GM23338 (cell line): ENCODE results near the gene OPN4. TPM values are rescaled to one million over a fixed set of nuclear protein-coding genes. Genes with fewer than 3 reads are reported as not detected.
A peak's percentile ranks its signal among the peaks of the same experiment; 100 is the strongest.

Source experiments
- ATAC-seq: fragments of 200-7000 bp; cut with Tn5 transposase; 3 replicates; pipeline ENCODE4 v1.9.1; 2020
- DNase-seq: peaks from one replicate; pipeline ENCODE4 v3.0.0-alpha.2; 2015; ENCODE audit warnings: low spot score
- H2AFZ ChIP-seq: fragments of 200-600 bp; sonication (generic); 2 replicates; pipeline ENCODE4 v1.8.0; 2016; ENCODE audit warnings: antibody characterized with exemption, mild to moderate bottlenecking, moderate library complexity
- H3F3A ChIP-seq: fragments of 200-600 bp; sonication (generic); replicated peaks from 2 replicates; pipeline ENCODE4 v1.8.0; 2017; ENCODE audit warnings: antibody characterized with exemption, mixed run types, low read depth
- H3K27ac ChIP-seq: fragments of 200-600 bp; sonication (generic); 2 replicates; pipeline ENCODE4 v1.6.1; 2016; ENCODE audit warnings: low read depth
- H3K27me3 ChIP-seq: fragments of 200-600 bp; sonication (generic); 2 replicates; pipeline ENCODE4 v1.8.0; 2016; ENCODE audit warnings: mild to moderate bottlenecking, mixed run types, moderate library complexity; ENCODE audit not compliant: insufficient read depth
- H3K36me3 ChIP-seq: fragments of 200-600 bp; sonication (generic); 2 replicates; pipeline ENCODE4 v1.8.0; 2016; ENCODE audit warnings: mild to moderate bottlenecking; ENCODE audit not compliant: insufficient read depth
- H3K4me1 ChIP-seq: fragments of 200-600 bp; sonication (generic); 2 replicates; pipeline ENCODE4 v1.8.0; 2016; ENCODE audit warnings: mild to moderate bottlenecking, moderate library complexity; ENCODE audit not compliant: insufficient read depth
- H3K4me2 ChIP-seq: fragments of 200-600 bp; sonication (generic); 2 replicates; pipeline ENCODE4 v1.7.1; 2017; ENCODE audit warnings: mixed run types
- H3K4me3 ChIP-seq: fragments of 200-600 bp; sonication (generic); 2 replicates; pipeline ENCODE4 v1.6.1; 2016; ENCODE audit warnings: mixed run types
- H3K79me2 ChIP-seq: fragments of 200-600 bp; sonication (generic); replicated peaks from 2 replicates; pipeline ENCODE4 v1.8.0; 2017; ENCODE audit warnings: mild to moderate bottlenecking; ENCODE audit not compliant: insufficient read depth
- H3K9me2 ChIP-seq: fragments of 200-600 bp; sonication (generic); 2 replicates; pipeline ENCODE4 v1.8.0; 2017; ENCODE audit not compliant: insufficient read depth
- H4K20me1 ChIP-seq: fragments of 200-600 bp; sonication (generic); replicated peaks from 2 replicates; pipeline ENCODE4 v1.8.0; 2017; ENCODE audit warnings: mild to moderate bottlenecking; ENCODE audit not compliant: insufficient read depth
- H3K27ac Mint-ChIP-seq: 2 replicates; pipeline ENCODE4 v1.8.0; 2020; ENCODE audit warnings: inconsistent platforms, mild to moderate bottlenecking, moderate library complexity, mixed read lengths
- H3K27me3 Mint-ChIP-seq: 3 replicates; pipeline ENCODE4 v1.8.0; 2022; ENCODE audit warnings: low read depth, mild to moderate bottlenecking, moderate library complexity, mixed read lengths, inconsistent platforms; ENCODE audit not compliant: insufficient read depth, poor library complexity
- H3K36me3 Mint-ChIP-seq: 3 replicates; pipeline ENCODE4 v1.8.0; 2021; ENCODE audit warnings: low read depth, mild to moderate bottlenecking, inconsistent platforms, moderate library complexity, mixed read lengths
- H3K4me1 Mint-ChIP-seq: 3 replicates; pipeline ENCODE4 v1.8.0; 2020; ENCODE audit warnings: mild to moderate bottlenecking, inconsistent platforms, mixed read lengths
- H3K4me3 Mint-ChIP-seq: 3 replicates; pipeline ENCODE4 v1.8.0; 2021; ENCODE audit warnings: moderate library complexity, mild to moderate bottlenecking, inconsistent platforms, mixed read lengths
- H3K9me3 Mint-ChIP-seq: 3 replicates; pipeline ENCODE4 v1.8.0; 2020; ENCODE audit warnings: moderate library complexity, mild to moderate bottlenecking, inconsistent platforms, mixed read lengths
- CREB1 ChIP-seq: fragments of 250-450 bp; sonication (Bioruptor Pico); IDR thresholded peaks from 2 replicates; pipeline ENCODE4 v1.5.0; 2020; ENCODE audit warnings: low read depth, mild to moderate bottlenecking, moderate library complexity
- CTCF ChIP-seq, 2 experiments: fragments of 200-600 bp in 1 of 2; sonication (generic) in 1 of 2; conservative IDR thresholded peaks; 2 replicates each; pipeline versions ENCODE4 v1.5.1 to v1.6.1; 2016 to 2017; ENCODE audit warnings: antibody characterized with exemption in 2 of 2, low read depth in 2 of 2, mild to moderate bottlenecking in 2 of 2, moderate library complexity in 1 of 2
- EZH2 ChIP-seq: fragments of 200-600 bp; sonication (generic); IDR thresholded peaks from one replicate; pipeline ENCODE4 v1.8.0; 2017; ENCODE audit warnings: antibody characterized with exemption, mild to moderate bottlenecking, low read depth; ENCODE audit not compliant: unreplicated experiment
- REST ChIP-seq: IDR thresholded peaks from one replicate; pipeline ENCODE4 v1.6.1; 2018; ENCODE audit warnings: antibody characterized with exemption; ENCODE audit not compliant: unreplicated experiment
- ZNF114 ChIP-seq: fragments of 250-450 bp; sonication (Bioruptor Pico); IDR thresholded peaks from 2 replicates; pipeline ENCODE4 v1.5.0; 2020; ENCODE audit warnings: mild to moderate bottlenecking, moderate library complexity
- polyA plus RNA-seq: library from polyadenylated mRNA; unstranded; fragments of >200 nt; fragmentation: Nextera tagmentation; extraction: Ambion mirVana; gene quantifications from 2 replicates; pipeline ENCODE4 v1.2.1, GENCODE V29; 2016
- total RNA-seq: library from RNA; depleted of rRNA; stranded (reverse); fragments of >200 nt; shearing (Covaris generic); gene quantifications from 2 replicates; pipeline ENCODE4 v1.2.3, GENCODE V29; 2014
- TF ChIP-seq, protein P1 (sequence below): fragments of 250-450 bp; sonication (Bioruptor Pico); IDR thresholded peaks from 2 replicates; pipeline ENCODE4 v1.5.0; 2020; ENCODE audit warnings: mild to moderate bottlenecking, moderate library complexity
- TF ChIP-seq, protein P2 (sequence below): IDR thresholded peaks from 2 replicates; pipeline ENCODE4 v1.6.1; 2016; ENCODE audit warnings: antibody characterized with exemption

Gene OPN4
- total and polyA plus RNA-seq, 2 experiments from 2014 or later = not detected

GRCh38 chr10:86693275-86693674 lies 38.9 kb downstream of the OPN4 start:
- H3K27ac ChIP-seq = no peak overlapping the region
- no peaks in the 10 kb centered on the region for H3K27me3 ChIP-seq
- no peak overlapping the region for H3K4me3 ChIP-seq
- no peaks in the 10 kb centered on the region for H3K9me2 ChIP-seq
- ATAC-seq (peak; percentile 7), DNase-seq (no peak)
- H3F3A ChIP-seq = 0 out of 2 replicates have a peak, but pooled peaks cover 3% of the 10 kb centered on the region
- no peaks in the 10 kb centered on the region for H3K79me2 ChIP-seq
- Mint-ChIP-seq H3K4me1 (peaks cover 38% of the 10 kb centered on the region), H3K36me3 (no peaks in the 10 kb centered on the region), H3K27ac (no peak overlapping the region), H3K4me3 (no peak overlapping the region), H3K9me3 (no peaks in the 10 kb centered on the region), H3K27me3 (peaks cover 21% of the 10 kb centered on the region)
- H3K4me2 ChIP-seq = no peak overlapping the region
- peaks cover 10% of the 10 kb centered on the region for H3K4me1 ChIP-seq
- peak overlapping the region; percentile 86 for H2AFZ ChIP-seq
- no peaks in the 10 kb centered on the region for H3K36me3 ChIP-seq
- TF ChIP-seq, protein P1, sequence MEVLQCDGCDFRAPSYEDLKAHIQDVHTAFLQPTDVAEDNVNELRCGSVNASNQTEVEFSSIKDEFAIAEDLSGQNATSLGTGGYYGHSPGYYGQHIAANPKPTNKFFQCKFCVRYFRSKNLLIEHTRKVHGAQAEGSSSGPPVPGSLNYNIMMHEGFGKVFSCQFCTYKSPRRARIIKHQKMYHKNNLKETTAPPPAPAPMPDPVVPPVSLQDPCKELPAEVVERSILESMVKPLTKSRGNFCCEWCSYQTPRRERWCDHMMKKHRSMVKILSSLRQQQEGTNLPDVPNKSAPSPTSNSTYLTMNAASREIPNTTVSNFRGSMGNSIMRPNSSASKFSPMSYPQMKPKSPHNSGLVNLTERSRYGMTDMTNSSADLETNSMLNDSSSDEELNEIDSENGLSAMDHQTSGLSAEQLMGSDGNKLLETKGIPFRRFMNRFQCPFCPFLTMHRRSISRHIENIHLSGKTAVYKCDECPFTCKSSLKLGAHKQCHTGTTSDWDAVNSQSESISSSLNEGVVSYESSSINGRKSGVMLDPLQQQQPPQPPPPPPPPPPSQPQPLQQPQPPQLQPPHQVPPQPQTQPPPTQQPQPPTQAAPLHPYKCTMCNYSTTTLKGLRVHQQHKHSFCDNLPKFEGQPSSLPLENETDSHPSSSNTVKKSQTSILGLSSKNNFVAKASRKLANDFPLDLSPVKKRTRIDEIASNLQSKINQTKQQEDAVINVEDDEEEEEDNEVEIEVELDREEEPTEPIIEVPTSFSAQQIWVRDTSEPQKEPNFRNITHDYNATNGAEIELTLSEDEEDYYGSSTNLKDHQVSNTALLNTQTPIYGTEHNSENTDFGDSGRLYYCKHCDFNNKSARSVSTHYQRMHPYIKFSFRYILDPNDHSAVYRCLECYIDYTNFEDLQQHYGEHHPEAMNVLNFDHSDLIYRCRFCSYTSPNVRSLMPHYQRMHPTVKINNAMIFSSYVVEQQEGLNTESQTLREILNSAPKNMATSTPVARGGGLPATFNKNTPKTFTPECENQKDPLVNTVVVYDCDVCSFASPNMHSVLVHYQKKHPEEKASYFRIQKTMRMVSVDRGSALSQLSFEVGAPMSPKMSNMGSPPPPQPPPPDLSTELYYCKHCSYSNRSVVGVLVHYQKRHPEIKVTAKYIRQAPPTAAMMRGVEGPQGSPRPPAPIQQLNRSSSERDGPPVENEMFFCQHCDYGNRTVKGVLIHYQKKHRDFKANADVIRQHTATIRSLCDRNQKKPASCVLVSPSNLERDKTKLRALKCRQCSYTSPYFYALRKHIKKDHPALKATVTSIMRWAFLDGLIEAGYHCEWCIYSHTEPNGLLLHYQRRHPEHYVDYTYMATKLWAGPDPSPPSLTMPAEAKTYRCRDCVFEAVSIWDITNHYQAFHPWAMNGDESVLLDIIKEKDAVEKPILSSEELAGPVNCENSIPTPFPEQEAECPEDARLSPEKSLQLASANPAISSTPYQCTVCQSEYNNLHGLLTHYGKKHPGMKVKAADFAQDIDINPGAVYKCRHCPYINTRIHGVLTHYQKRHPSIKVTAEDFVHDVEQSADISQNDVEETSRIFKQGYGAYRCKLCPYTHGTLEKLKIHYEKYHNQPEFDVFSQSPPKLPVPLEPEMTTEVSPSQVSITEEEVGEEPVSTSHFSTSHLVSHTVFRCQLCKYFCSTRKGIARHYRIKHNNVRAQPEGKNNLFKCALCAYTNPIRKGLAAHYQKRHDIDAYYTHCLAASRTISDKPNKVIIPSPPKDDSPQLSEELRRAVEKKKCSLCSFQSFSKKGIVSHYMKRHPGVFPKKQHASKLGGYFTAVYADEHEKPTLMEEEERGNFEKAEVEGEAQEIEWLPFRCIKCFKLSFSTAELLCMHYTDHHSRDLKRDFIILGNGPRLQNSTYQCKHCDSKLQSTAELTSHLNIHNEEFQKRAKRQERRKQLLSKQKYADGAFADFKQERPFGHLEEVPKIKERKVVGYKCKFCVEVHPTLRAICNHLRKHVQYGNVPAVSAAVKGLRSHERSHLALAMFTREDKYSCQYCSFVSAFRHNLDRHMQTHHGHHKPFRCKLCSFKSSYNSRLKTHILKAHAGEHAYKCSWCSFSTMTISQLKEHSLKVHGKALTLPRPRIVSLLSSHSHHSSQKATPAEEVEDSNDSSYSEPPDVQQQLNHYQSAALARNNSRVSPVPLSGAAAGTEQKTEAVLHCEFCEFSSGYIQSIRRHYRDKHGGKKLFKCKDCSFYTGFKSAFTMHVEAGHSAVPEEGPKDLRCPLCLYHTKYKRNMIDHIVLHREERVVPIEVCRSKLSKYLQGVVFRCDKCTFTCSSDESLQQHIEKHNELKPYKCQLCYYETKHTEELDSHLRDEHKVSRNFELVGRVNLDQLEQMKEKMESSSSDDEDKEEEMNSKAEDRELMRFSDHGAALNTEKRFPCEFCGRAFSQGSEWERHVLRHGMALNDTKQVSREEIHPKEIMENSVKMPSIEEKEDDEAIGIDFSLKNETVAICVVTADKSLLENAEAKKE (CRISPR knock-in tag) = no peak
- TF ChIP-seq CREB1 (CRISPR knock-in tag) (no peak), ZNF114 (no peak)
- no peaks in the 10 kb centered on the region for H4K20me1 ChIP-seq

DNA sequence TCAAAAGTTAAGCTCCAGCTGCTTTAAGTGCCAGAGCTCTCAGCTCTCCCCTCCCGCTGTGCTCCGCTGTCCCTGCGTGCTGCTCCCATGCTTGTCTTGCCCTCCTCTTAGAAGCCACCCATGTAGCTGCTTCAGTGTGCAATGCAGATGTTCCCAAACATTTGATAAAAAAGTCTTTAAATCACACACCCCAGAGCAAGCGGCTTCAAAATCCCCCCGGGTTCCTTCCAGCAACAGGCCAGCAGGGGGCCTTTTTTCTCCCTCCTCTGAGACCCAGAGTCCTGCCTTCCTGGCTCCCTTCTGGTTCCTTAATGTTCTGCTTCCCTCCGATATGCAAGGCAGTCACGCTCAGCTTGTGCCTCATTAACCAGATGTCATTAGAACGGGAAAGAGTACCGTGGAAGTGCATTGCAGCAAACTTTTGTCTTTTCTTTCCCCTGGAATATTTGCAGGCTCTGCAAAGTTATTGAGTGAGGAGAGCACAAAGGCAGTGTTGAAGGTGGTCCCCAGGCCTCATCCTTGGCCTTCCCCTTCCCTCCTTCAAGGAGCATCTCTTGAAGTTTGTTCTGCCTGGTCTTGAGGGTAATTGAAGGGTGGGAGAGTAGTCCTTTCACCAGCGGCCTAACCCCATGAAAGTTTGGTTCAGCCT lies 39.5 kb downstream of the OPN4 start:
- Histone ChIP-seq H3F3A (0 out of 2 replicates have a peak, but pooled peaks cover 3% of the 10 kb centered on the region), H3K4me2 (no peak overlapping the region), H3K79me2 (no peaks in the 10 kb centered on the region), H2AFZ (peak overlapping the region; percentile 86), H3K36me3 (no peaks in the 10 kb centered on the region), H3K4me1 (peaks cover 10% of the 10 kb centered on the region), H3K27ac (no peak overlapping the region), H3K27me3 (no peaks in the 10 kb centered on the region), H4K20me1 (no peaks in the 10 kb centered on the region), H3K4me3 (no peak overlapping the region), H3K9me2 (no peaks in the 10 kb centered on the region)
- Mint-ChIP-seq H3K27ac (0 out of 2 replicates have a peak overlapping the region, but pooled peaks have one; percentile 33), H3K27me3 (peaks cover 17% of the 10 kb centered on the region), H3K4me3 (no peak overlapping the region; the same call in 2 of the 3 replicates), H3K9me3 (no peaks in the 10 kb centered on the region), H3K4me1 (peaks cover 32% of the 10 kb centered on the region), H3K36me3 (no peaks in the 10 kb centered on the region)
- DNase-seq (peak; percentile 87), ATAC-seq (peak; percentile 80)
- TF ChIP-seq CTCF (conservative IDR thresholded peaks at IDR 0.05; ENCODE audit: low read depth in 2 of 2) (peak; percentile 68 to 78), REST (no peak), EZH2 (no peak)
- TF ChIP-seq, protein P2, sequence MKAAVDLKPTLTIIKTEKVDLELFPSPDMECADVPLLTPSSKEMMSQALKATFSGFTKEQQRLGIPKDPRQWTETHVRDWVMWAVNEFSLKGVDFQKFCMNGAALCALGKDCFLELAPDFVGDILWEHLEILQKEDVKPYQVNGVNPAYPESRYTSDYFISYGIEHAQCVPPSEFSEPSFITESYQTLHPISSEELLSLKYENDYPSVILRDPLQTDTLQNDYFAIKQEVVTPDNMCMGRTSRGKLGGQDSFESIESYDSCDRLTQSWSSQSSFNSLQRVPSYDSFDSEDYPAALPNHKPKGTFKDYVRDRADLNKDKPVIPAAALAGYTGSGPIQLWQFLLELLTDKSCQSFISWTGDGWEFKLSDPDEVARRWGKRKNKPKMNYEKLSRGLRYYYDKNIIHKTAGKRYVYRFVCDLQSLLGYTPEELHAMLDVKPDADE = no peak
